Activated B cell treated with CpG ODN at 0.5 μM for 24 hours (primary cell): Measurements from ENCODE around the gene EFCAB11. TPM values are rescaled to one million over a fixed set of nuclear protein-coding genes. Genes with fewer than 3 reads are reported as not detected.

Source experiments
- ATAC-seq: fragments of 200-7000 bp; cut with Tn5 transposase; one replicate; pipeline ENCODE4 v1.10.0; 2021; ENCODE audit warnings: low read depth, mild to moderate bottlenecking, moderate library complexity
- CTCF ChIA-PET: fragments of 350-600 bp; sonication (Branson Sonifier 250); formaldehyde crosslinking; loops from one replicate; lab custom pipeline; 2021; ENCODE audit warnings: antibody characterized with exemption; lab: Charles Lee
- POLR2A ChIA-PET: fragments of 350-600 bp; sonication (Branson Sonifier 250); formaldehyde crosslinking; loops from one replicate; lab custom pipeline; 2021; ENCODE audit warnings: antibody characterized with exemption; lab: Charles Lee
- DNase-seq: peaks from one replicate; pipeline ENCODE4 v3.0.0; 2022
- H3K27ac Mint-ChIP-seq: one replicate; pipeline ENCODE4 v1.8.0; 2020; ENCODE audit warnings: mixed read lengths
- H3K27me3 Mint-ChIP-seq: one replicate; pipeline ENCODE4 v1.8.0; 2021; ENCODE audit warnings: mixed read lengths
- H3K36me3 Mint-ChIP-seq: one replicate; pipeline ENCODE4 v1.8.0; 2021; ENCODE audit warnings: low read depth, mixed read lengths
- H3K4me1 Mint-ChIP-seq: one replicate; pipeline ENCODE4 v1.8.0; 2021; ENCODE audit warnings: mixed read lengths
- H3K4me3 Mint-ChIP-seq: one replicate; pipeline ENCODE4 v1.8.0; 2020; ENCODE audit warnings: mild to moderate bottlenecking, mixed read lengths
- H3K9me3 Mint-ChIP-seq: one replicate; pipeline ENCODE4 v1.8.0; 2020; ENCODE audit warnings: mixed read lengths
- CTCF ChIP-seq: fragments of 200-600 bp; IDR thresholded peaks from one replicate; pipeline ENCODE4 v1.8.0; 2022; ENCODE audit warnings: antibody characterized with exemption, mild to moderate bottlenecking
- intact Hi-C: fragments of 100-400 bp; cut with micrococcal nuclease; formaldehyde crosslinking; loops from one replicate; pipeline ENCODE4 v1.15.1; 2024
- total RNA-seq: library from RNA; stranded (reverse); gene quantifications from 2 replicates; pipeline ENCODE4 v1.2.3, GENCODE V29; 2022

EFCAB11 gene
- total RNA-seq, 1 donor from 2014 or later = 7.5 TPM

GRCh38 chr14:89851106-89851505 is 103.4 kb downstream of the EFCAB11 start:
- Mint-ChIP-seq H3K4me1 (no peaks in the 10 kb centered on the region), H3K27me3 (no peaks in the 10 kb centered on the region), H3K9me3 (peaks cover 8% of the 10 kb centered on the region), H3K4me3 (no peak overlapping the region), H3K36me3 (peaks cover 4% of the 10 kb centered on the region), H3K27ac (no peak overlapping the region)
- ATAC-seq (no peak), DNase-seq (no peak)
- CTCF ChIA-PET = no interaction called here
- intact Hi-C loops = no loop called here
- no peak for TF ChIP-seq CTCF
- POLR2A ChIA-PET = no interaction called here

GRCh38 chr14:89849931-89850330 is 104.6 kb downstream of the EFCAB11 start:
- H3K27ac Mint-ChIP-seq = no peak overlapping the region
- H3K4me1 Mint-ChIP-seq = no peaks in the 10 kb centered on the region
- H3K4me3 Mint-ChIP-seq = no peak overlapping the region
- peaks cover 4% of the 10 kb centered on the region for H3K36me3 Mint-ChIP-seq
- no peak for TF ChIP-seq CTCF
- DNase-seq (no peak), ATAC-seq (no peak)
- peaks cover 8% of the 10 kb centered on the region for H3K9me3 Mint-ChIP-seq
- intact Hi-C loops = no loop called here
- POLR2A ChIA-PET = no interaction called here
- CTCF ChIA-PET = no interaction called here
- H3K27me3 Mint-ChIP-seq = no peaks in the 10 kb centered on the region

- no peak for TF ChIP-seq CTCF
- H3K4me1 Mint-ChIP-seq = no peaks in the 10 kb centered on the region
- DNase-seq = no peak
- no peak overlapping the region for H3K4me3 Mint-ChIP-seq
- peaks cover 8% of the 10 kb centered on the region for H3K9me3 Mint-ChIP-seq
- no peak for ATAC-seq
- H3K27ac Mint-ChIP-seq = no peak overlapping the region
- no peaks in the 10 kb centered on the region for H3K27me3 Mint-ChIP-seq
- ChIA-PET POLR2A (no interaction called here), CTCF (no interaction called here)
- intact Hi-C loops = no loop called here
- peaks cover 4% of the 10 kb centered on the region for H3K36me3 Mint-ChIP-seq
Observed at GRCh38 chr14:89848165-89848564, 106.4 kb downstream of the EFCAB11 start.

GRCh38 chr14:89845346-89845745 is 109.2 kb downstream of the EFCAB11 start:
- H3K9me3 Mint-ChIP-seq = peaks cover 8% of the 10 kb centered on the region
- ATAC-seq = no peak
- peaks cover 4% of the 10 kb centered on the region for H3K36me3 Mint-ChIP-seq
- H3K4me1 Mint-ChIP-seq = no peaks in the 10 kb centered on the region
- ChIA-PET POLR2A (no interaction called here), CTCF (no interaction called here)
- no peaks in the 10 kb centered on the region for H3K27me3 Mint-ChIP-seq
- no peak overlapping the region for H3K4me3 Mint-ChIP-seq
- TF ChIP-seq CTCF = no peak
- no peak overlapping the region for H3K27ac Mint-ChIP-seq
- no peak for DNase-seq
- intact Hi-C loops = no loop called here

- TF ChIP-seq CTCF = no peak
- no peak overlapping the region for H3K4me3 Mint-ChIP-seq
- no peaks in the 10 kb centered on the region for H3K4me1 Mint-ChIP-seq
- ChIA-PET POLR2A (no interaction called here), CTCF (no interaction called here)
- peaks cover 8% of the 10 kb centered on the region for H3K9me3 Mint-ChIP-seq
- no peak for DNase-seq
- H3K27ac Mint-ChIP-seq = no peak overlapping the region
- H3K36me3 Mint-ChIP-seq = peaks cover 4% of the 10 kb centered on the region
- H3K27me3 Mint-ChIP-seq = no peaks in the 10 kb centered on the region
- no peak for ATAC-seq
- intact Hi-C loops = no loop called here
Observed at GRCh38 chr14:89844508-89844907, 110.0 kb downstream of the EFCAB11 start.
